ENCODE data around the gene LPCAT3. TPM values are rescaled to one million over a fixed set of nuclear protein-coding genes. Genes with fewer than 3 reads are reported as not detected.

LPCAT3 gene
- total and polyA plus RNA-seq, 2 of the 13 experiments (the other 11 are each of a cell fraction or from before 2014, with no cell fraction given), result 44.5 to 64.3 TPM

DNA sequence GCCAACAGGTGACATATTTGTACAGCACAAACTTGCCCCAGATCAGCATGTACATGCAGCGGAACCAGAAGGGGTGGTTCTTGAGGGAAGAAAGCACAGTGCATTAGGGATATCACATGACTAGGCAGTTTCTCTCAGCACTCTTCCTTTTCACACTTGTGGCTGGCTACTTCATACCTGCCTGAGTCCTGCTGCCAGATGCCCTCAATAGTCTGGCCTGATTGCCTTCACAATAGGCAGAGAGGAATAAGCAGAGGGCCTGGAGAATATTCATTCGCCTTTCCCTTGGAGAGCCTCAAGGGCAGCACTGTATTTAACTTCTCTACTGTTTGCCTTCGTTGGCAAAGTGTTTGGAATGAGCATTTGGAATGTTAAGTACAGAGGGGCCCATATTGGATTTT, 39.7 kb downstream of the LPCAT3 start:
- Histone ChIP-seq H3K9ac (ENCODE audit: insufficient read depth, low read depth, low read length) (no peak overlapping the region), H4K20me1 (ENCODE audit: insufficient read depth, low read length) (no peaks in the 10 kb centered on the region), H3K4me2 (ENCODE audit: low read depth, low read length) (no peak overlapping the region), H3K4me3 (replicated peaks in 1 of 3; ENCODE audit: insufficient read depth in 1 of 3, low read depth in 2 of 3, low read length in 3 of 3) (no peak overlapping the region), H3K79me2 (ENCODE audit: insufficient read depth, low read length) (no peaks in the 10 kb centered on the region), H3K27ac (ENCODE audit: extremely low read length, insufficient read depth, low read length) (peak overlapping the region; percentile 98), H3K27me3 (ENCODE audit: control insufficient read depth in 1 of 2, insufficient read depth in 2 of 2, low read length in 2 of 2) (no peaks in the 10 kb centered on the region), H2AFZ (ENCODE audit: low read length) (no peak overlapping the region), H3K4me1 (ENCODE audit: insufficient read depth, low read length) (peaks cover 55% of the 10 kb centered on the region), H3K36me3 (replicated peaks in 1 of 2; ENCODE audit: control insufficient read depth in 1 of 2, insufficient read depth in 2 of 2, low read length in 2 of 2) (peaks cover 17 to 48% of the 10 kb centered on the region in 2 experiments), H3K9me3 (ENCODE audit: low read length) (no peaks in the 10 kb centered on the region)
- ATAC-seq (no peak), FAIRE-seq (no peak), DNase-seq (ENCODE audit: low spot score) (no peak)
- BruUV-seq (replicated peaks), result no TSS peak
- peak; percentile 47; the same call in 1 of the 2 replicates for TF ChIP-seq NFE2L2 (IDR thresholded peaks at IDR 0.05; ENCODE audit: low read length)
- TF ChIP-seq, protein P1, sequence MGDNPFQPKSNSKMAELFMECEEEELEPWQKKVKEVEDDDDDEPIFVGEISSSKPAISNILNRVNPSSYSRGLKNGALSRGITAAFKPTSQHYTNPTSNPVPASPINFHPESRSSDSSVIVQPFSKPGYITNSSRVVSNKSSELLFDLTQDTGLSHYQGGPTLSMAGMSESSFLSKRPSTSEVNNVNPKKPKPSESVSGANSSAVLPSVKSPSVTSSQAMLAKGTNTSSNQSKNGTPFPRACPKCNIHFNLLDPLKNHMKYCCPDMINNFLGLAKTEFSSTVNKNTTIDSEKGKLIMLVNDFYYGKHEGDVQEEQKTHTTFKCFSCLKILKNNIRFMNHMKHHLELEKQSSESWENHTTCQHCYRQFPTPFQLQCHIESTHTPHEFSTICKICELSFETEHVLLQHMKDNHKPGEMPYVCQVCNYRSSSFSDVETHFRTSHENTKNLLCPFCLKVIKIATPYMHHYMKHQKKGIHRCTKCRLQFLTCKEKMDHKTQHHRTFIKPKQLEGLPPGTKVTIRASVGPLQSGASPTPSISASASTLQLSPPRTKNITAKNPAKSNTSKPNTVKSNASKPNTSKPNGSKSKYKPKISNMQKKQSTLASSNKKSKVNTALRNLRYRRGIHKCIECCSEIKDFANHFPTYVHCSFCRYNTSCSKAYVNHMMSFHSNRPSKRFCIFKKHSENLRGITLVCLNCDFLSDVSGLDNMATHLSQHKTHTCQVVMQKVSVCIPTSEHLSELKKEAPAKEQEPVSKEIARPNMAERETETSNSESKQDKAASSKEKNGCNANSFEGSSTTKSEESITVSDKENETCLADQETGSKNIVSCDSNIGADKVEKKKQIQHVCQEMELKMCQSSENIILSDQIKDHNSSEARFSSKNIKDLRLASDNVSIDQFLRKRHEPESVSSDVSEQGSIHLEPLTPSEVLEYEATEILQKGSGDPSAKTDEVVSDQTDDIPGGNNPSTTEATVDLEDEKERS (CRISPR knock-in tag; IDR thresholded peaks at IDR 0.05), result no peak
- POLR2A ChIA-PET, result interaction anchor here (2.1 to 5.4 kb wide), 4 partner anchors 32 to 39 kb away, joined by 9 to 65 read pairs (median 32); partner anchors contain the start of genes C12orf57, LPCAT3 and RNU7-1
- CTCF ChIA-PET (ENCODE audit: low intra/inter-chr PET ratio, low total read pairs), result no interaction called here
- in situ Hi-C loops (cut with HindIII; ENCODE audit: extremely low pct_ligation_motif_present, low pct_unique_long_range_greater_than_20kb) (no loop called here), intact Hi-C loops (cut with micrococcal nuclease; ENCODE audit: unreplicated experiment) (no loop called here)
- 91% methylated on average over 3 of the region's 3 CpGs for WGBS (ENCODE audit: low lambda C conversion rate)

DNA sequence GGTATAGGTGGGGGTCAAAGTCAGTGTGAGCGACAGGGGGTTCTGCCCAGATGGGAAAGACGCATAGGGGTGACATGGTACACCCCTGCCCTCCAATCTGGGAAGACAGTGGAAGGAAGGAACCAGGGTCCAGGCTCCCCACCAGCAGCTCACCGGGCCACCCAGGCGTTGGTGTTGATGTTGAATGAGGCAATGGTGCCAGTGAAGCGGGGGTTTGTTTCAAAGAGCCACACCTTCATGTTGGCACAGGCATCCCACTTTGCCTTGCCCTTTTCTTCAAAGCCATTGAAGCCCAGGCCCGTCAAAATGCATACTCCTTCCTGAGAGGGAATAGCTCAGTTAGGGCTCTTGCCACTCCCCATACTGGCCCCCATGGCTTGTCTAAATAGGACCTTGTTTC, 40.1 kb downstream of the LPCAT3 start:
- H3K27ac ChIP-seq (ENCODE audit: extremely low read length, insufficient read depth, low read length), result peak overlapping the region; percentile 98
- peaks cover 17 to 45% of the 10 kb centered on the region in 2 experiments for H3K36me3 ChIP-seq (replicated peaks in 1 of 2; ENCODE audit: control insufficient read depth in 1 of 2, insufficient read depth in 2 of 2, low read length in 2 of 2)
- BruUV-seq (replicated peaks), result no TSS peak
- H3K4me2 ChIP-seq (ENCODE audit: low read depth, low read length), result no peak overlapping the region
- DNase-seq (ENCODE audit: low spot score), result no peak
- ChIA-PET POLR2A (interaction anchor here (2.1 to 5.1 kb wide), 3 partner anchors 32 to 40 kb away, joined by 9 to 52 read pairs (median 12); partner anchors contain the start of genes C12orf57, LPCAT3 and RNU7-1), CTCF (ENCODE audit: low intra/inter-chr PET ratio, low total read pairs) (no interaction called here)
- H3K9ac ChIP-seq (ENCODE audit: insufficient read depth, low read depth, low read length), result no peak overlapping the region
- intact Hi-C loops (cut with micrococcal nuclease; ENCODE audit: unreplicated experiment), result no loop called here
- H3K4me3 ChIP-seq (replicated peaks in 1 of 3; ENCODE audit: insufficient read depth in 1 of 3, low read depth in 2 of 3, low read length in 3 of 3), result no peak overlapping the region
- ATAC-seq, result no peak
- H3K79me2 ChIP-seq (ENCODE audit: insufficient read depth, low read length), result no peaks in the 10 kb centered on the region
- H4K20me1 ChIP-seq (ENCODE audit: insufficient read depth, low read length), result no peaks in the 10 kb centered on the region
- no peaks in the 10 kb centered on the region for H3K9me3 ChIP-seq (ENCODE audit: low read length)
- in situ Hi-C loops (cut with HindIII; ENCODE audit: extremely low pct_ligation_motif_present, low pct_unique_long_range_greater_than_20kb), result no loop called here
- TF ChIP-seq ZMYM4 (CRISPR knock-in tag; IDR thresholded peaks at IDR 0.05) (peak; percentile 25; the same call in 1 of the 2 replicates), ZNF274 (CRISPR knock-in tag; IDR thresholded peaks at IDR 0.05) (no peak), CCDC6 (CRISPR knock-in tag; IDR thresholded peaks at IDR 0.05) (0 out of 2 replicates have a peak, but pooled peaks have one; percentile 34)
- H3K4me1 ChIP-seq (ENCODE audit: insufficient read depth, low read length), result peaks cover 53% of the 10 kb centered on the region
- FAIRE-seq, result no peak
- H3K27me3 ChIP-seq (ENCODE audit: control insufficient read depth in 1 of 2, insufficient read depth in 2 of 2, low read length in 2 of 2), result no peaks in the 10 kb centered on the region
- no peak overlapping the region for H2AFZ ChIP-seq (ENCODE audit: low read length)
- 96% methylated on average over 5 of the region's 6 CpGs for WGBS (ENCODE audit: low lambda C conversion rate)

Data from HepG2 (cell line).